GM21526 (cell line): ENCODE data around the gene DIS3L2.
"Not testable (repeated sequence)": the region's sequence is repeated elsewhere in the genome, so short reads cannot be mapped to it uniquely, and the experiment has no call there.

Source experiments
- ATAC-seq: cut with Tn5 transposase; IDR thresholded peaks from one replicate; pipeline ENCODE4 v1.9.1; 2021; ENCODE audit warnings: moderate library complexity; ENCODE audit not compliant: unreplicated experiment, low FRiP score

Gene DIS3L2

GRCh38 chr2:232104076-232104646 is 142.6 kb downstream of the DIS3L2 start:
- ATAC-seq, result no peak

- ATAC-seq, result no peak
Observed at GRCh38 chr2:232111551-232111950, 150.0 kb downstream of the DIS3L2 start.

- ATAC-seq, result no peak
Observed at GRCh38 chr2:232113821-232114220, 152.3 kb downstream of the DIS3L2 start.

- not testable (repeated sequence) for ATAC-seq
Observed at GRCh38 chr2:232115728-232116361, 154.3 kb downstream of the DIS3L2 start.

GRCh38 chr2:232116852-232117251 is 155.3 kb downstream of the DIS3L2 start:
- ATAC-seq, result no peak

- ATAC-seq, result no peak
Observed at GRCh38 chr2:232117413-232117812, 155.9 kb downstream of the DIS3L2 start.

GRCh38 chr2:232120911-232121310 is 159.4 kb downstream of the DIS3L2 start:
- no peak for ATAC-seq

- ATAC-seq, result no peak
Observed at GRCh38 chr2:232124309-232124708, 162.8 kb downstream of the DIS3L2 start.

- ATAC-seq, result no peak
Observed at GRCh38 chr2:232126301-232127099, 165.0 kb downstream of the DIS3L2 start.

- no peak for ATAC-seq
Observed at GRCh38 chr2:232129483-232129882, 168.0 kb downstream of the DIS3L2 start.

GRCh38 chr2:232132181-232132580 is 170.7 kb downstream of the DIS3L2 start:
- no peak for ATAC-seq

GRCh38 chr2:232133078-232133477 is 171.6 kb downstream of the DIS3L2 start:
- ATAC-seq, result no peak

GRCh38 chr2:232134939-232135338 is 173.4 kb downstream of the DIS3L2 start:
- no peak for ATAC-seq

GRCh38 chr2:232137356-232138147 is 176.0 kb downstream of the DIS3L2 start:
- no peak for ATAC-seq

- ATAC-seq, result no peak
Observed at GRCh38 chr2:232138441-232138840, 176.9 kb downstream of the DIS3L2 start.

- no peak for ATAC-seq
Observed at GRCh38 chr2:232139171-232139594, 177.7 kb downstream of the DIS3L2 start.

GRCh38 chr2:232139786-232140562 is 178.5 kb downstream of the DIS3L2 start:
- no peak for ATAC-seq

GRCh38 chr2:232141591-232141990 is 180.1 kb downstream of the DIS3L2 start:
- ATAC-seq, result no peak

- no peak for ATAC-seq
Observed at GRCh38 chr2:232142049-232142448, 180.5 kb downstream of the DIS3L2 start.

- ATAC-seq, result no peak
Observed at GRCh38 chr2:232142502-232142901, 181.0 kb downstream of the DIS3L2 start.
